ENCODE measurements around the gene LIG4.
"Not testable (repeated sequence)": the region's sequence is repeated elsewhere in the genome, so short reads cannot be mapped to it uniquely, and the experiment has no call there.

Gene LIG4

GRCh38 chr13:108215436-108215835 is at the start of gene LIG4:
LIG4 (minus strand) TSS chr13:108215536; CDS start chr13:108211268, 4,268 bp downstream.
- H3K36me3 Mint-ChIP-seq (ENCODE audit: low read depth): peaks cover 32% of the 10 kb centered on the region
- H3K4me1 Mint-ChIP-seq (ENCODE audit: low read depth): peaks cover 54% of the 10 kb centered on the region
- peak within 1 kb of the TSS; percentile 88 for H3K27ac Mint-ChIP-seq
- H3K27me3 Mint-ChIP-seq: no peaks in the 10 kb centered on the region
- peak within 1 kb of the TSS; percentile 88 for H3K4me3 Mint-ChIP-seq
- peaks cover 8% of the 10 kb centered on the region for H3K9me3 Mint-ChIP-seq

- peaks cover 7% of the 10 kb centered on the region for H3K9me3 Mint-ChIP-seq
- peaks cover 25% of the 10 kb centered on the region for H3K4me1 Mint-ChIP-seq (ENCODE audit: low read depth)
- H3K36me3 Mint-ChIP-seq (ENCODE audit: low read depth): no peaks in the 10 kb centered on the region
- no peak overlapping the region for H3K4me3 Mint-ChIP-seq
- H3K27me3 Mint-ChIP-seq: no peaks in the 10 kb centered on the region
- H3K27ac Mint-ChIP-seq: no peak overlapping the region
These were observed 48.5 kb upstream of the LIG4 start for GRCh38 chr13:108263621-108264355.

- H3K27me3 Mint-ChIP-seq: no peaks in the 10 kb centered on the region
- H3K36me3 Mint-ChIP-seq (ENCODE audit: low read depth): peaks cover 10% of the 10 kb centered on the region
- H3K27ac Mint-ChIP-seq: no peak overlapping the region
These were observed 41.9 kb upstream of the LIG4 start for GRCh38 chr13:108257248-108257647.

GRCh38 chr13:108249150-108249549 is 33.8 kb upstream of the LIG4 start:
- H3K27me3 Mint-ChIP-seq: no peaks in the 10 kb centered on the region
- H3K4me3 Mint-ChIP-seq: no peak overlapping the region
- peaks cover 28% of the 10 kb centered on the region for H3K9me3 Mint-ChIP-seq
- no peak overlapping the region for H3K27ac Mint-ChIP-seq
- H3K36me3 Mint-ChIP-seq (ENCODE audit: low read depth): peaks cover 14% of the 10 kb centered on the region
- no peaks in the 10 kb centered on the region for H3K4me1 Mint-ChIP-seq (ENCODE audit: low read depth)

More at GRCh38 chr13:108257248-108257647, 41.9 kb upstream of the LIG4 start:
- H3K4me1 Mint-ChIP-seq (ENCODE audit: low read depth): no peaks in the 10 kb centered on the region
- H3K4me3 Mint-ChIP-seq: no peak overlapping the region
- peaks cover 4% of the 10 kb centered on the region for H3K9me3 Mint-ChIP-seq

GRCh38 chr13:108230377-108230776 is 15.0 kb upstream of the LIG4 start:
- Mint-ChIP-seq H3K27ac (no peak overlapping the region), H3K4me1 (ENCODE audit: low read depth) (peaks cover 29% of the 10 kb centered on the region), H3K9me3 (no peaks in the 10 kb centered on the region), H3K4me3 (no peak overlapping the region), H3K27me3 (no peaks in the 10 kb centered on the region), H3K36me3 (ENCODE audit: low read depth) (peaks cover 23% of the 10 kb centered on the region)

- peaks cover 54% of the 10 kb centered on the region for H3K4me1 Mint-ChIP-seq (ENCODE audit: low read depth)
- H3K27me3 Mint-ChIP-seq: no peaks in the 10 kb centered on the region
- no peaks in the 10 kb centered on the region for H3K9me3 Mint-ChIP-seq
- H3K27ac Mint-ChIP-seq: no peak overlapping the region
- peaks cover 15% of the 10 kb centered on the region for H3K36me3 Mint-ChIP-seq (ENCODE audit: low read depth)
- no peak overlapping the region for H3K4me3 Mint-ChIP-seq
These were observed 12.4 kb upstream of the LIG4 start for GRCh38 chr13:108227651-108228272.

- H3K36me3 Mint-ChIP-seq (ENCODE audit: low read depth): peaks cover 15% of the 10 kb centered on the region
- no peaks in the 10 kb centered on the region for H3K9me3 Mint-ChIP-seq
- H3K4me3 Mint-ChIP-seq: no peak overlapping the region
- H3K27me3 Mint-ChIP-seq: no peaks in the 10 kb centered on the region
- peaks cover 57% of the 10 kb centered on the region for H3K4me1 Mint-ChIP-seq (ENCODE audit: low read depth)
- no peak overlapping the region for H3K27ac Mint-ChIP-seq
These were observed 10.8 kb upstream of the LIG4 start for GRCh38 chr13:108226184-108226583.

GRCh38 chr13:108225440-108225839 is 10.1 kb upstream of the LIG4 start:
- Mint-ChIP-seq H3K4me1 (ENCODE audit: low read depth) (peaks cover 65% of the 10 kb centered on the region), H3K27ac (no peak overlapping the region), H3K4me3 (no peak overlapping the region), H3K27me3 (no peaks in the 10 kb centered on the region), H3K36me3 (ENCODE audit: low read depth) (peaks cover 14% of the 10 kb centered on the region), H3K9me3 (no peaks in the 10 kb centered on the region)

GRCh38 chr13:108223687-108224503 is 8.6 kb upstream of the LIG4 start:
- Mint-ChIP-seq H3K36me3 (ENCODE audit: low read depth) (no peaks in the 10 kb centered on the region), H3K4me1 (ENCODE audit: low read depth) (peaks cover 80% of the 10 kb centered on the region), H3K27me3 (no peaks in the 10 kb centered on the region), H3K27ac (no peak overlapping the region), H3K4me3 (no peak overlapping the region), H3K9me3 (no peaks in the 10 kb centered on the region)

- H3K4me3 Mint-ChIP-seq: peak overlapping the region; percentile 88
- H3K9me3 Mint-ChIP-seq: no peaks in the 10 kb centered on the region
- peaks cover 76% of the 10 kb centered on the region for H3K4me1 Mint-ChIP-seq (ENCODE audit: low read depth)
- peaks cover 5% of the 10 kb centered on the region for H3K36me3 Mint-ChIP-seq (ENCODE audit: low read depth)
- H3K27ac Mint-ChIP-seq: peak overlapping the region; percentile 36
- H3K27me3 Mint-ChIP-seq: no peaks in the 10 kb centered on the region
These were observed 4.7 kb upstream of the LIG4 start for GRCh38 chr13:108220041-108220440.

- H3K9me3 Mint-ChIP-seq: no peaks in the 10 kb centered on the region
These were observed 3.0 kb upstream of the LIG4 start, which contains the start of gene ABHD13 for GRCh38 chr13:108218044-108218974. ABHD13 (plus strand) TSS chr13:108218392; CDS start chr13:108229219, 10,827 bp downstream.

GRCh38 chr13:108217307-108218043 is 2.1 kb upstream of the LIG4 start:
- Mint-ChIP-seq H3K36me3 (ENCODE audit: low read depth) (peaks cover 15% of the 10 kb centered on the region), H3K27ac (peak overlapping the region; percentile 88), H3K4me3 (peak overlapping the region; percentile 88), H3K4me1 (ENCODE audit: low read depth) (peaks cover 66% of the 10 kb centered on the region)
- not testable (repeated sequence) for H3K9me3 Mint-ChIP-seq, H3K27me3 Mint-ChIP-seq

More at GRCh38 chr13:108218044-108218974, 3.0 kb upstream of the LIG4 start, which contains the start of gene ABHD13:
- Mint-ChIP-seq H3K36me3 (ENCODE audit: low read depth) (peaks cover 8% of the 10 kb centered on the region), H3K27me3 (no peaks in the 10 kb centered on the region), H3K4me3 (peak within 1 kb of the TSS; percentile 88), H3K4me1 (ENCODE audit: low read depth) (peaks cover 73% of the 10 kb centered on the region), H3K27ac (peak within 1 kb of the TSS; percentile 88)

- H3K27me3 Mint-ChIP-seq: no peaks in the 10 kb centered on the region
- peak overlapping the region; percentile 26 for H3K27ac Mint-ChIP-seq
- H3K4me3 Mint-ChIP-seq: peak overlapping the region; percentile 76
- H3K36me3 Mint-ChIP-seq (ENCODE audit: low read depth): peaks cover 40% of the 10 kb centered on the region
- H3K9me3 Mint-ChIP-seq: peaks cover 8% of the 10 kb centered on the region
- H3K4me1 Mint-ChIP-seq (ENCODE audit: low read depth): peaks cover 47% of the 10 kb centered on the region
These were observed 680 bp downstream of the LIG4 start for GRCh38 chr13:108214441-108215271.
